HG03571 (cell line): ENCODE results near the gene PSD2.

ENCODE experiments used
- ATAC-seq: cut with Tn5 transposase; IDR thresholded peaks from one replicate; pipeline ENCODE4 v1.9.1; 2021; ENCODE audit not compliant: unreplicated experiment

Gene PSD2

GRCh38 chr5:139763280-139763929 is 32.2 kb upstream of the PSD2 start:
- no peak for ATAC-seq

- ATAC-seq, result no peak
Observed at GRCh38 chr5:139763930-139764791, 31.4 kb upstream of the PSD2 start.

- ATAC-seq, result no peak
Observed at GRCh38 chr5:139764886-139765408, 30.7 kb upstream of the PSD2 start.

- peak; percentile 79 for ATAC-seq
Observed at GRCh38 chr5:139765409-139766217, 30.0 kb upstream of the PSD2 start.

DNA sequence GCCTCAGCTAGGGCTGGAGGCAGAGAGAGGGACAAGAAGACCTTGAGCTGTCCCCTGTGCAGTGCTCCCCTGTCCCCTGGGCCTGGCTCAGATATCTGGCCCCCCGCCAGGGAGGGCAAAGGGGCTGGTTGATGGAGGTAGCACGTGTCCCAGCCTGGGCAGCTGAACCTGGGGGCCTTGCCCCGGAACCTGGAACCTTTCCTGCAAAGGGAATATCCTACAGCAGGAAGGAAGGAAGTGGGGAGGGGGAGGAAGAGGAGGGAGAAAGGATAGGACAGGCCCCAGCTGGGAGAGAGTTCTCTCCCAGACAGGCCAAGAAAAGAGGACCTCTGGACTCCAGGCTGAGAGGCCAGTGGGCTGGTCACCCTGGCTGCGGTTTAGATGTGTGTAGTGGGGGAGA is 27.6 kb upstream of the PSD2 start:
- ATAC-seq, result no peak

DNA sequence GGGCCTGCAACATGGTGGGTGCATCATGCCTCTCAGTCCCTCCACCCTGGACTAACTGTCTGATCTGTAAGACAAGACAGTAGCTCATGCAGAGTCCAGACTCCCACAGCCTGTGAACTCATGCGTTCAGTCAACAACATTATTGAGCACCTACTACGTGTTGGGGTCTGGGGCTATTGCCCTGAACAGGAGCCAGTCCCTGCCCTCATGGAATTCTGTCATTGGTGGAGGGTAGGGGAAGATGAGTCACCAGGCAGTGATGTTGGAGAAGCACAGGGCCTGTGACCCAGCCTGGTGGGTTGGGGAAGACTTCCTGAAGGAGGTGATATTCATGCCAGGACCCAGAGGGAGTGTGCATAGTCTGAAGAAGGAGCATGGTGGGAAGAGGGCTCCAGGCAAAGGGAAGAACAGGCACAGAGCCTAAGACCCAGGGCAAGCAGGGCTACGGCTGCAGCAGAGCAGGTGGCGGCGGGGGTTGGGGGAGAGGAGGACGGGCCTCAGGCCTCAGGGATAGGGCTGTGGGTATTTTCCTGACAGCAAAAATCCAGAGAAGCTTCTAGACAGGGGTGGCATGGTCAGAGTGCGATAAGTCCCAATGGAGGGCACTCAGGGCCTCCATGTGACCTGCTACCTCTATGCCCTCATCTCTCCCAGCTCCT is 26.7 kb upstream of the PSD2 start:
- ATAC-seq, result no peak

DNA sequence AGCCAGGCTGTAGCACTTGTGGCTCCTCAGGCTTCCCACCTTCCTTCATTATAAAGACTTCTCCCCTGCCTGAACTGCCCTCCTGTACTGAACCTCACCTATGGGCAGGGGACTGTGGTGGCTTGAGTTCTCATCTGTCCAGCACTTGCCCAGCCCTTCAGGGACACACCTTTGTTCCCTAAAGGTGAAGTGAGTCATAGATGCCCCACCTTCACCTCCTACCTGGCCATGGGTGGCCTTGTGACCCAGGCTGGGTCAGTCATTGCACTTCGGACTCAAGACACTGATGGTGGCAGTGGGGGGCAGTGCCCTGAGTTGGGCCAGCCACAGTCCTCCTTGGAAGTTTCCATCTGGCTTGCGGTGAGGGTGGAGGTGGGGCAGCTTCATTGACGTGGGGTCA is 26.1 kb upstream of the PSD2 start:
- ATAC-seq, result no peak

- ATAC-seq, result no peak
Observed at GRCh38 chr5:139770722-139771121, 24.9 kb upstream of the PSD2 start.

GRCh38 chr5:139772089-139772791 is 23.4 kb upstream of the PSD2 start:
- no peak for ATAC-seq

DNA sequence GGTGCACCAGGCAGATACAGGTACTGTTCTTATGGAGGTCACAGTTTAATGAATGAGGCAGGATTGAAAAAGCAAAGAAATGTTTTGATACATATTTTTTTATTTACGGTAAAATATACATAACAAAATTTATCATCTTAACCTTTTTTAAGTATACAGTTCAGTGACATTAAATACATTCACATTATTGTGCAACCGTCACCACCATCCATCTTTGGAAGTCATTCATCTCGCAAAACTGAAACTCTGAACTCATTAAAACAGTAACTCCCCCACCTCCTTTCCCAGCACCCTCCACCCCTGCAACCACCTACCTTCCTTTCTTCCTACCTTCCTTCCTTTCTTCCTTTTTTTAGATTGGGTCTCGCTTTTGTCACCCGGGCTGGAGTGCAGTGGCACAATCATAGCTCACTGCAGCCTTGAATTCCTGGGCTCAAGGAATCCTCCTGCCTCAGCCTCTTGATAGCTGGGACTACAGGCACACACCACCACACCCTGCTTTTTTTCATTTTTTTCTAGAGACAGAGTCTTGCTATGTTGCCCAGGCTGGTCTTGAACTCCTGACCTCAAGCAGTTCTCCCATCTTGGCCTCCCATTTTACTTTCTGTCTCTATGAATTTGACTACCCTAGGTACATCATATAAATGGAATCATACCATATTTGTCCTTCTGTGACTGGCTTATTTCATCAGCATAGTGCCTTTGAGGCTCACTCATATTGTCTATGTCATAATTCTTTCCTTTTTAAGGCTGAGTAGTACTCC is 22.5 kb upstream of the PSD2 start:
- no peak for ATAC-seq

GRCh38 chr5:139774980-139775661 is 20.5 kb upstream of the PSD2 start:
- ATAC-seq, result peak; percentile 59

- ATAC-seq, result no peak
Observed at GRCh38 chr5:139775872-139776271, 19.7 kb upstream of the PSD2 start.

GRCh38 chr5:139776861-139777260 is 18.7 kb upstream of the PSD2 start:
- no peak for ATAC-seq

DNA sequence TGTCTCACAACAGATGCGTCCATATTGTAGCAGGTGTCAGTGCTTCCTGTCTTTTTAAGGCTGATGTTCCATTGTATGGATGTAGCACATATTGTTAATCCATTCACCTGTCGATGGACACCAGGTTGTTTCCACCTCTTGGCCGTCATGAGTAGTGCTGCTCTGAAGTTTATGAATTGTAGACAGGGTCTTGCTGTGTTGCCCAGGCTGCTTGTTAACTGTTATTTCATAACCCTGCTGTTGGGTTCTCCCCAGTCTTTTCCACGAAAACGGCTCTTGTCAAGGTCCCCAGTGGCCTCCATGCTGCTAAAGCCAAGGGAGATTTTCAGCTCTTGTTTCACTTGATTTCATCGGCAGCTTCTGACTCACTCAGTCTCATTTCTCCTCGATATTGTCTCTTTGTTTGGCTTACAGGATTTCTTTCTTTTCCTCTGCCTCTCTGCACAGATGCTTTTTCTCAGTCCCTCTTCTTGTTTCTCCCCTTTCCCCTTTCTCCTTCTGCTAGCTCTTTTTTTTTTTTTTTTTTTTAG is 12.1 kb upstream of the PSD2 start:
- no peak for ATAC-seq

GRCh38 chr5:139784488-139784887 is 11.1 kb upstream of the PSD2 start:
- ATAC-seq, result no peak

- ATAC-seq, result no peak
Observed at GRCh38 chr5:139787257-139787567, 8.4 kb upstream of the PSD2 start.

DNA sequence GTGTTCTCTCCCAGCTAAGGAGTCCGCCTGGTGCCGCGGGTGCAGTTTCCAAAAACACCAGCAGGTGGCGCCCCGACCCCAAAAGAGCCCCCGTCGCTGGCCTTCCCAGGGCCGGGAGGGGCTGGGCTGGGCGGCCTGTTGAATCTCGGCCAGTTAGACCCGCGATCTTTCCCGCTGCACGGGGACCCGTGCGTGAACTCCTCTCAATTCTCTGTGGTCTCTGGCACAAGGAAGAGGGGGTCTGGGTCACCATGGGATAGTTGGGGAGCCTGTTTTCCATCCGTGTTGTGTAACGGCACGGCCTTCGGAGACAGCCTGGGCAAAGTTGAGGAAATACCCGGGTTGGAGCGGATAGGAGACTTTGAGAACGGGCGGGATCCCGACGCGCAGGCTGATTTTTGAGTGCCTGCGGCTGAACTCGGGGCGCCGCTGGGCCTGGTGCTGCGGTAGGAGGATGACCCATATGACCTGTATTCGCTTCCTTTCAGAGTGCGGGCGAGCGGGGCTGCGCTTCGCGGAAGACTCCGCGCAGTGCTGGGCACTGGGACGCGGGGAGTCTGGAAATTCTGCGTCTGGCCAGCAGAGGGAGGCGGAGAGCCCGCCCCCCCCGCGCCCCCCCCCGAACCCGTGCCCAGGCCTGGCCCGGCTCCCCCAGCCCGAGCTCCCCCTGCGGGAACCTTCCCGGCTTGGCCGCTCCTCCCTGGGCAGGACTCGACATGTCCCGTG is 7.9 kb upstream of the PSD2 start:
- peak; percentile 57 for ATAC-seq

DNA sequence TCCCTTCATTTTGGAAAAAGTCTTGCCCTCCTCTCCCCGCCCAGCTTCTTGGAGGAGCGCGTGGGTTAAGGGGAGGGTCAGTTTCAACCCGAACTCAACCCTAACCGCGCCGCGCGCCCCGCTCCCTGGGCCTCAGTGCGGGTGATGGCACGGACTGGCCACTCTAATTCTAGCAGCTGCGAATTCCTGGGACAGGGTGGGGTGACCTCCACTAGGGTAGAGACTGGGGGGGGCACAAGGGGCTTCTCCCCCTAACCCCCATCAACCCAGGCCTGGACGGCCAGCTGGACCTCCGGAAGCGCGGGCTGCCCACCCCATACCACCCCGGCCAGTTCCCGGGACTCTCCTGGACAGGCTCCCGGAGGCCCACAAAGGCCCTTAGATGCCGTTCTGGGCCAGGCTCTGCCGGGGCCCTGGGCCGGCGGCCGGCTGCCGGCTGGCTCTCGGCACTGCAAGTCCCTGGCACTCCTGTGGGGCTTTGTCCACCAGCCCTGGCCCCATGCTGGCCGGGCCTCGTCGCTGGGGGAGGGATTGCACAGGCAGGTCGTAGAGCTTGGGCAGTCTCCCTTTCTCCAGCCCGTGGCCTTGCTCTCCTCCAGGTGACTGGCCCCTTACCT is 7.2 kb upstream of the PSD2 start:
- no peak for ATAC-seq
